T-helper 2 cell (primary cell): ENCODE results near the gene KCNK6.
A peak's percentile ranks its signal among the peaks of the same experiment; 100 is the strongest.

ENCODE experiments used
- DNase-seq, 5 experiments: peaks; one replicate each; pipeline versions ENCODE4 v3.0.0 to v3.0.0-alpha.2; 2012 to 2022

Gene KCNK6

GRCh38 chr19:38298821-38299680, 20.6 kb upstream of the KCNK6 start:
- no peak for DNase-seq

- DNase-seq, result no peak
Measured at GRCh38 chr19:38303517-38304351, 15.9 kb upstream of the KCNK6 start, which contains the start of gene C19orf33. C19orf33 (plus strand) TSS chr19:38304251; CDS start chr19:38304262, 11 bp downstream.

GRCh38 chr19:38304352-38304865, 15.2 kb upstream of the KCNK6 start:
- DNase-seq, result no peak

GRCh38 chr19:38304866-38305429, 14.7 kb upstream of the KCNK6 start:
- DNase-seq, result no peak

- DNase-seq, result no peak
Measured at GRCh38 chr19:38306236-38306635, 13.4 kb upstream of the KCNK6 start.

GRCh38 chr19:38307076-38307475, 12.6 kb upstream of the KCNK6 start:
- DNase-seq, result no peak

GRCh38 chr19:38307597-38307996, 12.0 kb upstream of the KCNK6 start:
- DNase-seq, result no peak

GRCh38 chr19:38308006-38308766, 11.5 kb upstream of the KCNK6 start:
- DNase-seq, result no peak

- no peak for DNase-seq
Measured at GRCh38 chr19:38308926-38309614, 10.6 kb upstream of the KCNK6 start.

GRCh38 chr19:38309615-38310278, 9.9 kb upstream of the KCNK6 start:
- no peak for DNase-seq

GRCh38 chr19:38310279-38310670, 9.4 kb upstream of the KCNK6 start:
- DNase-seq, result no peak

GRCh38 chr19:38310986-38311385, 8.7 kb upstream of the KCNK6 start:
- DNase-seq, result no peak

- DNase-seq, result peak; percentile 89 to 99 (median 94)
Measured at GRCh38 chr19:38315657-38316476, 3.8 kb upstream of the KCNK6 start, which contains the start of gene YIF1B. YIF1B (minus strand) TSS chr19:38315947; CDS start chr19:38315917, 30 bp downstream.

GRCh38 chr19:38316477-38317067, 3.1 kb upstream of the KCNK6 start:
- peak in 1 of 5 experiments; percentile 66 for DNase-seq

GRCh38 chr19:38317104-38317612, 2.5 kb upstream of the KCNK6 start:
- peak in 3 of 5 experiments; percentile 13 to 73 (median 22) for DNase-seq

- no peak for DNase-seq
Measured at GRCh38 chr19:38318660-38319059, 985 bp upstream of the KCNK6 start.

- DNase-seq, result no peak
Measured at GRCh38 chr19:38320969-38321339, 1.3 kb downstream of the KCNK6 start.

- DNase-seq, result no peak
Measured at GRCh38 chr19:38321646-38322196, 2.1 kb downstream of the KCNK6 start.

- DNase-seq, result no peak
Measured at GRCh38 chr19:38323291-38323690, 3.6 kb downstream of the KCNK6 start.
